ENCODE measurements around the gene ITPK1.
"Not testable (repeated sequence)": the region's sequence is repeated elsewhere in the genome, so short reads cannot be mapped to it uniquely, and the experiment has no call there.

The ITPK1 gene

DNA sequence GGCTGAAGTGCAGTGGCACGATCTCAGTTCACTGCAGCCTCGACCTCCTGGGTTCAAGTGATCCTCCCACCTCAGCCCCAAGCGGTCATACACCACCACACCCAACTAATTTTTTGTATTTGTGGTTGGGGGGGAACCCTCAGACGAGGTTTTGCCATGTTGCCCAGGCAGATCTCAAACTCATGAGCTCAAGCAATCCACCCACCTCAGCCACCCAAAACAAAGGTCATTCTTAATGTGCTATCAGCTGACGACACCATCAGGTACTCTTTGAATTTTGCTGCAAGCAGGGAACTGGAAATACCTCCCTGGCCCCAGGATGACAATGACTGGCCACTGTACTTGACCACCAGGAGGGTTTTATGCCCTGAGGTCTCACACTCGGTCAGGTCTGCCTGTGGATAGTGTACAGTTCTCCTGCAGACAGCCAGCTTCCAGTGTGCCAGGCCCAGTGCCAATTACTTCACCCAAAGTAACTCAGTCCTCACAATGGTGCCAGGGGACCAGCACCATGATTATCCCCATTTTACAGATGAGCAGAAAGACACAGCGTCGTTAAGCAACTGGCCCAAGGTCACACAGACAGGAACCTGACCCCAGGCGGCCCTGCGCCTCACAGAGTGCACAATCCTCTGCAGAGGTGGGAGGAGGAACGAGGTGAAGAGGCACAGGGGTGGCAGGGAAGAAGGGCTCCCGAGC, 42.9 kb downstream of the ITPK1 start:
- ATAC-seq = peak; percentile 82
- peak overlapping the region; percentile 64 for H3K4me3 Mint-ChIP-seq
- peaks cover 39% of the 10 kb centered on the region for H3K36me3 Mint-ChIP-seq
- H3K4me1 Mint-ChIP-seq = peaks cover 85% of the 10 kb centered on the region
- H3K27ac Mint-ChIP-seq = peak overlapping the region; percentile 86
- H3K9me3 Mint-ChIP-seq = no peaks in the 10 kb centered on the region
- H3K27me3 Mint-ChIP-seq = no peaks in the 10 kb centered on the region

DNA sequence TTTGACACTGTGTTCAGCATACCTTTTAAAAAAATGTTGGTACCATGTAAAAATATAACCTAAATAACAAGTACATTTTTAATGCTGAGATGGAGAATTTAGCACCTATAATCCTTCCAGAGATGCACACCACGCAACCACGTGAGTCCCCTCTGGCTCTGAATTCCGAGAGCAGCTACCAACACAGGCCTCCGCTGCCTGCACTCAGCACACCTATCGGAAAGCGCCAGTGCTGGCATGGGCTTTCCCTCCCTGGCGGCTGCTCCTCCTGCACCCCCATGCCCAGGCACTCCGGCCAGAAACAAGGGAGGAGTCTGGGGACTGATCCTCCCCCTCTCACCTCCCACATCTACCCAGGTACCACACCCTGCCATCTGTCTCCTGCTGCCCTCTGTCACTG, 47.0 kb downstream of the ITPK1 start:
- H3K4me1 Mint-ChIP-seq = peaks cover 82% of the 10 kb centered on the region
- no peak for ATAC-seq
- H3K9me3 Mint-ChIP-seq = no peaks in the 10 kb centered on the region
- H3K27ac Mint-ChIP-seq = peak overlapping the region; percentile 84
- no peaks in the 10 kb centered on the region for H3K27me3 Mint-ChIP-seq
- H3K36me3 Mint-ChIP-seq = peaks cover 29% of the 10 kb centered on the region
- H3K4me3 Mint-ChIP-seq = no peak overlapping the region

GRCh38 chr14:93067088-93067487, 48.6 kb downstream of the ITPK1 start:
- H3K27me3 Mint-ChIP-seq = no peaks in the 10 kb centered on the region
- H3K4me3 Mint-ChIP-seq = peak overlapping the region; percentile 11
- peaks cover 25% of the 10 kb centered on the region for H3K36me3 Mint-ChIP-seq
- no peak for ATAC-seq
- peak overlapping the region; percentile 84 for H3K27ac Mint-ChIP-seq
- H3K4me1 Mint-ChIP-seq = peaks cover 83% of the 10 kb centered on the region
- H3K9me3 Mint-ChIP-seq = no peaks in the 10 kb centered on the region

DNA sequence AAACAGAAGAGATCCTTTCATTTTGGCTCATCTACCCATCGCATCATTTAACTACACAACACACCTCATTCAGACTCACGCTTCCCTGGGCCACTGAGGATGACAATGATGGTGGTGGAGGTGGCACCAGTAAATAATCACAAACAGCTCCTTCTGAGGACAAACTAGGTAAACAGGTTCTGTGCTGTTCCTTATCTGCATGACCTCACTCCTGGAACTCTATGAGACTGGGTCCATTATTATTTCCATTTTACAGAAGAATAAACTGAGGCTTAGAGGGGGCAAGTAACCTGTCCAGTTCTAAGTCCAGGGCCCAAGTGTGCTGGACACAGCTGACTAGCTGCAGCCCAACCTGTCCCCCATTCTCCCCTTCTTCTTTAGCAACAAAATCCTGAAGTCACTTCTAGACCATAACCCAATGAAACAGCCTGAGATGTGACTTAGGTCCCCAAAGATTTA, 50.4 kb downstream of the ITPK1 start:
- ATAC-seq = no peak
- H3K36me3 Mint-ChIP-seq = peaks cover 26% of the 10 kb centered on the region
- peaks cover 96% of the 10 kb centered on the region for H3K4me1 Mint-ChIP-seq
- peak overlapping the region; percentile 84 for H3K27ac Mint-ChIP-seq
- no peaks in the 10 kb centered on the region for H3K9me3 Mint-ChIP-seq
- H3K4me3 Mint-ChIP-seq = no peak overlapping the region
- no peaks in the 10 kb centered on the region for H3K27me3 Mint-ChIP-seq

DNA sequence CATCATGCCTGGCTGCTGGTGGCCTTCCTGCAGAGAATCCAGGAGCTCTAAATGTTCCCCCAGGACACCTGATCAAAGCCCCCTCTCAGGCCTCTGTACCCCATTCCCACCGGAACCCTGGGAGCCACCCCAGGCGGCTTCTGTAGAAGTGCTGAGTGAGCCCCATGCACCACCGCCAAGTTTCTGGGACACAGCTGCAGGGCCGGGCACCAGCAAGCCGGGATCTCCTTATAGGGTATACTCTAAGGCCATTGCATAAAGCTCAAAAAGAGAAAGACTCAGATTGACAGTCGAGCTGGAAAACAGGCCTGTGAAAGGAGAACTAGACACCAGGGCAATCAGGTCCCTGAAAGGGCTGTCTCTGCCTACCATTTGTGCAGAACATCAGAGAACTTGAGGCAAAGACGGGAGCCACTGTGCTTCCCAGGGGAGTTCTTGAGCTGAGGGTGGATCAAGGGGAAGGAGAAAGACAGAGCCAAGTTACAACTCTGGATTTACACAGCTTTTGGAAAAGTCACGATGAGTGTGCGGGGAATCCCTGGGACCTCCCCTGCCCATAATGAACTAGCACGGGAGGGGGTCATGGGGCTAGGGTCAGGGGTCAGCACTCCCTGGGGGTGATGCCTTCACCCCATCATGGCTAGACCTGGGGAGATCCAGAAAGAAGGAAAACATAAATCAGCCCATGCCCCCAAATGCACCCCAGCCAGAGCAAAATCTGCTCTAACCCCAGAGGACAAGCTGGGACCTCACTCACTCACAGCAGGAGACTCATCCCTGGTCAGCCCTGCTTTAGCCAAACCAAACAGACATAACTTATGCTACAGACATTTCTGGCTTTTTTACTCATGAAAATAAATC, 51.1 kb downstream of the ITPK1 start:
- Mint-ChIP-seq H3K27ac (peak overlapping the region; percentile 84), H3K36me3 (peaks cover 25% of the 10 kb centered on the region), H3K4me3 (peak overlapping the region; percentile 14), H3K4me1 (peaks cover 95% of the 10 kb centered on the region), H3K9me3 (no peaks in the 10 kb centered on the region), H3K27me3 (no peaks in the 10 kb centered on the region)
- no peak for ATAC-seq

- Mint-ChIP-seq H3K4me3 (no peak overlapping the region), H3K4me1 (peaks cover 82% of the 10 kb centered on the region), H3K27ac (peak overlapping the region; percentile 84)
Observed at GRCh38 chr14:93063393-93063792, 52.3 kb downstream of the ITPK1 start.

DNA sequence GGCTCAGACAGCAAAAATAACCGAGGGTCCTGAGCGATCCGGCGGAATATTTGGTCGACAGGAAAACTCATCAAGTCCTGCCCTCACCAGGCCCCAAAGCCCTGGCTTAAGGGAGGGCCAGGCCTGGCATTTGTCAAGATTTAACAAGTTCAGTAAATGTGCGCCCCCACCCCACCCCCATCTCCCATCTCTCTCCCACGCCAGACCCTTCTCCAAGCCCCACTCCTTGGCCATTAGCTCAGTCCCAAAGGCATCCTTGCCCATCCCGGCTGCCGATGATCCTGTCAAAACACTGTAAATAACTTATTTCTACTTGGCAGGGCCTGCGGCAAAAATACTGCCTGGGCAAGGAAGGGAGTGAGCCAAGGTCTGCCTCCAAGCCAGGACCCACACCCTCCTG, 52.8 kb downstream of the ITPK1 start:
- Mint-ChIP-seq H3K4me1 (peaks cover 80% of the 10 kb centered on the region), H3K27ac (peak overlapping the region; percentile 84), H3K9me3 (no peaks in the 10 kb centered on the region), H3K36me3 (peaks cover 18% of the 10 kb centered on the region), H3K4me3 (no peak overlapping the region), H3K27me3 (no peaks in the 10 kb centered on the region)
- no peak for ATAC-seq

More at GRCh38 chr14:93063393-93063792, 52.3 kb downstream of the ITPK1 start:
- no peak for ATAC-seq
- Mint-ChIP-seq H3K9me3 (no peaks in the 10 kb centered on the region), H3K27me3 (no peaks in the 10 kb centered on the region), H3K36me3 (peaks cover 18% of the 10 kb centered on the region)

- peaks cover 80% of the 10 kb centered on the region for H3K4me1 Mint-ChIP-seq
- H3K27ac Mint-ChIP-seq = peak overlapping the region; percentile 84
- not testable (repeated sequence) for H3K9me3 Mint-ChIP-seq, H3K27me3 Mint-ChIP-seq, ATAC-seq, H3K4me3 Mint-ChIP-seq
- H3K36me3 Mint-ChIP-seq = peaks cover 18% of the 10 kb centered on the region
Observed at GRCh38 chr14:93062013-93062412, 53.7 kb downstream of the ITPK1 start.

GRCh38 chr14:93061380-93062012, 54.2 kb downstream of the ITPK1 start:
- H3K36me3 Mint-ChIP-seq = peaks cover 13% of the 10 kb centered on the region
- ATAC-seq = peak; percentile 56
- no peaks in the 10 kb centered on the region for H3K27me3 Mint-ChIP-seq
- H3K4me1 Mint-ChIP-seq = peaks cover 77% of the 10 kb centered on the region
- peak overlapping the region; percentile 84 for H3K27ac Mint-ChIP-seq
- H3K9me3 Mint-ChIP-seq = no peaks in the 10 kb centered on the region
- H3K4me3 Mint-ChIP-seq = no peak overlapping the region

GRCh38 chr14:93060841-93061240, 54.9 kb downstream of the ITPK1 start:
- H3K4me1 Mint-ChIP-seq = peaks cover 77% of the 10 kb centered on the region
- peak overlapping the region; percentile 84 for H3K27ac Mint-ChIP-seq
- H3K4me3 Mint-ChIP-seq = no peak overlapping the region
- no peaks in the 10 kb centered on the region for H3K9me3 Mint-ChIP-seq
- ATAC-seq = no peak
- H3K36me3 Mint-ChIP-seq = peaks cover 16% of the 10 kb centered on the region
- H3K27me3 Mint-ChIP-seq = no peaks in the 10 kb centered on the region

GRCh38 chr14:93059917-93060545, 55.7 kb downstream of the ITPK1 start:
- no peaks in the 10 kb centered on the region for H3K27me3 Mint-ChIP-seq
- no peaks in the 10 kb centered on the region for H3K9me3 Mint-ChIP-seq
- peaks cover 24% of the 10 kb centered on the region for H3K36me3 Mint-ChIP-seq
- H3K4me1 Mint-ChIP-seq = peaks cover 75% of the 10 kb centered on the region
- peak; percentile 42 for ATAC-seq
- peak overlapping the region; percentile 84 for H3K27ac Mint-ChIP-seq
- H3K4me3 Mint-ChIP-seq = peak overlapping the region; percentile 51

GRCh38 chr14:93059260-93059659, 56.5 kb downstream of the ITPK1 start:
- no peaks in the 10 kb centered on the region for H3K9me3 Mint-ChIP-seq
- H3K36me3 Mint-ChIP-seq = peaks cover 21% of the 10 kb centered on the region
- H3K27me3 Mint-ChIP-seq = no peaks in the 10 kb centered on the region
- no peak overlapping the region for H3K4me3 Mint-ChIP-seq
- peaks cover 72% of the 10 kb centered on the region for H3K4me1 Mint-ChIP-seq
- no peak overlapping the region for H3K27ac Mint-ChIP-seq
- peak; percentile 42 for ATAC-seq

- Mint-ChIP-seq H3K4me1 (peaks cover 68% of the 10 kb centered on the region), H3K27ac (peak overlapping the region; percentile 63), H3K4me3 (no peak overlapping the region), H3K9me3 (no peaks in the 10 kb centered on the region), H3K36me3 (peaks cover 20% of the 10 kb centered on the region), H3K27me3 (no peaks in the 10 kb centered on the region)
- ATAC-seq = no peak
Observed at GRCh38 chr14:93057586-93058280, 58.0 kb downstream of the ITPK1 start.

- Mint-ChIP-seq H3K36me3 (peaks cover 20% of the 10 kb centered on the region), H3K4me3 (no peak overlapping the region), H3K27ac (peak overlapping the region; percentile 71), H3K4me1 (peaks cover 62% of the 10 kb centered on the region), H3K27me3 (no peaks in the 10 kb centered on the region), H3K9me3 (no peaks in the 10 kb centered on the region)
- ATAC-seq = no peak
Observed at GRCh38 chr14:93056840-93057585, 58.7 kb downstream of the ITPK1 start.
